HG02840 (cell line): Measurements from ENCODE around the gene C1QA.

ENCODE experiments used
- ATAC-seq: cut with Tn5 transposase; IDR thresholded peaks from one replicate; pipeline ENCODE4 v1.9.1; 2021; ENCODE audit warnings: mild to moderate bottlenecking, moderate library complexity, moderate number of reproducible peaks; ENCODE audit not compliant: unreplicated experiment, low FRiP score

C1QA gene

GRCh38 chr1:22612671-22613571, 23.5 kb upstream of the C1QA start:
- no peak for ATAC-seq

DNA sequence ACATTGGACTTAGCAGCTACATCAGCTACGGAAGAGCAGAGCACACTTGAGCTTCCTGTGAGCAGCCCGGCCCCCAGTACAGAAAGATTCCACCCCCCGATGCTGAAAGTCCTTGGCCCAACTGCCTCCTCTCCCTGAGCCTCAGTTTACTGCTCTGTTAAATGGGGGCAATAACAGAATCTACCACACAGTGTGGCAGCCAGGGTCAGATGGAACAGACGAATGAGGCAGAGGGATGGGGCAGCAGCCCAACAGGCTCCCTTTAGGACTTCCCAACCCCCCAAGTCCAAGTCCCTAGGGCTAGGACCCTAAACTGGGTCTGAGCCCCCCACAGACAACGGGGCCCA, 22.9 kb upstream of the C1QA start:
- no peak for ATAC-seq

DNA sequence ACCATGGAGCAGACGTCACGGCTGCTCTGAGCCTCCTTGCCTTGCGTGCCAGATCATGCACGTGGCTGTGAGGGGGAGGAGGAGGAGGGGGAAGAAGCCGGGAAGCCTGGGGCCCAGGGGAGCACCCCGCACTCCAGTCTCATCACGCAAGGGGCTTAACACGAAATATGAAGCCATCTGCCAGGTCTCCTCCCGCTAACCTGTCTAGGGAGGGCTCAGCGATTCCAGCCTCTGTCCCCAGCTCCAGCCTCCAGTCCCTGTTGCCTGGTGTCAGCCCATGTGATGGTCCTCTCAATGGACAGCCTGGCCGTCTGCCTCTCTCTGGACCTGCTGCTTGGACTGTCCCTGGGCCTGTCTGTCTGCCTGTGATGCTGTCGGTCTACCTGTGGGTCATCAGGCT, 22.5 kb upstream of the C1QA start:
- ATAC-seq, result no peak

- no peak for ATAC-seq
These were observed 20.5 kb upstream of the C1QA start for GRCh38 chr1:22615886-22616285.

GRCh38 chr1:22616571-22616970, 19.9 kb upstream of the C1QA start:
- no peak for ATAC-seq

DNA sequence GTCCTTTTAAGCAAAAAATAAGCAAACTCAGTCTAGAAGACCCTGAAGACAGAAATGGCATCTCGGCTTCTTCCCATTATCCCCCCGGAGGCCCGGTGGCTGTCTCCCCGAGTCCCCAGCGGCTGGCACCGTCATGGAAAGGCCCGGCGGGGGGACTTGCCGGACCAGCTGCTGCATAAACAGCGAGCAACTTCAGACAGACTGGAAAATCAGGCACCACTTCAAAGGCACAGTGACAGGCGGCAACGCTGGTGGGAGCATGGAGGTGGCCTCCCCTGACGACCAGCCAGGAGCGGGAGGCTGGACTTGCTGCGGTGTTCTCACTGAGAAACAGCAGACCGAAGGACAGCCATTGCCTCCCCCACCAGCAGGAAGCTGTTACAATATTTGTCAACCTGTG, 18.4 kb upstream of the C1QA start:
- ATAC-seq, result no peak

GRCh38 chr1:22619252-22619651, 17.2 kb upstream of the C1QA start:
- no peak for ATAC-seq

DNA sequence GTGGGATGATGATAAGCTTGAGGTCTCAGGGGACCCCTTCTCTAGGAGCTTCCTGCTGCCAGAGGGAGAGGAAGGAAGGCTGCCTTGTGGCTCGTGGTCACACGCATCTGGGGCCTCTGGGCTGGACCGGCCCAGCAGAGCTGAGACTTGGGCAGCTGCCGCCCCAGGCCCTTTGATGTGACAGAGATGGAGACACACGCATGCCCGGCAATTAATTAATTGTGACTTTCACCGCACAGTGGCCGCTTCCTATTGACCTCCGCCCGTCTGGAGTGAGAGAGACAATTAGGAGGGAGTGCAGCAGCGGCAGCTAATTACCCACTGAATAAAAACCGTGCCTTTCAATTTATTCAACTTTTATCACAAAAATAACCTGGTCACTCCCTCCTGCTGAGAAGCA, 16.6 kb upstream of the C1QA start:
- no peak for ATAC-seq

- no peak for ATAC-seq
These were observed 14.7 kb upstream of the C1QA start for GRCh38 chr1:22621761-22622160.

DNA sequence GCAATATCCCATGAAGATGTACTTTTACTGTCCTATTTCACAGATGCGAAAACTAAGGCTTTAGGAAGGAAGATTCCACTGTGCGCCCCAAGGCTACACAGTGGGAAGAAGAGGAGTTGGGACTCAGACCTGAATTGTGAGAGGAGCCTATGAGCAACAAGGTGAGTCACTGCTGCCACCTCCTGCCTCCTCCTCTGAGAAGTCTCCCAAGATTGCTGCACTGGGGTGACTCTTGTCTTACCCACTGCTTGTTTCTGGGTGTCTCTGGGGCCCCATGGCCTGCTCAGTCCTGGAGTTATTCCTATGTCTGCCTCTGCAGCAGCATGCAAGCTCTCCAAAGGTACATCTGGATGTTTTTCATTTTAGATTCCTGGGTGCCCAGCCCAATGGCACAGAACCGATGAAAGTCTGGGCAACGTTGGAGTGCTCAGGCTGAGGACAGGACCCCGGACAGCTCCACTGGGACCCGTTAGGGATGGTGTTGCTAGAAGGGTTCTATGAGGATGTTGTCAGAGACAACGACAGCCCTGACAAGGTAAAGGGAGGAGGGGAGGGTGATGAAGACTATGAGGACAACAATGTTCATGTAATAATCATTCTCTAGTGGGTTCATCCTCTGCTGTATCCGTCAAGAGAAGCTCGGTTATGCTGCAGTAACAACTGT, 11.0 kb upstream of the C1QA start:
- no peak for ATAC-seq

DNA sequence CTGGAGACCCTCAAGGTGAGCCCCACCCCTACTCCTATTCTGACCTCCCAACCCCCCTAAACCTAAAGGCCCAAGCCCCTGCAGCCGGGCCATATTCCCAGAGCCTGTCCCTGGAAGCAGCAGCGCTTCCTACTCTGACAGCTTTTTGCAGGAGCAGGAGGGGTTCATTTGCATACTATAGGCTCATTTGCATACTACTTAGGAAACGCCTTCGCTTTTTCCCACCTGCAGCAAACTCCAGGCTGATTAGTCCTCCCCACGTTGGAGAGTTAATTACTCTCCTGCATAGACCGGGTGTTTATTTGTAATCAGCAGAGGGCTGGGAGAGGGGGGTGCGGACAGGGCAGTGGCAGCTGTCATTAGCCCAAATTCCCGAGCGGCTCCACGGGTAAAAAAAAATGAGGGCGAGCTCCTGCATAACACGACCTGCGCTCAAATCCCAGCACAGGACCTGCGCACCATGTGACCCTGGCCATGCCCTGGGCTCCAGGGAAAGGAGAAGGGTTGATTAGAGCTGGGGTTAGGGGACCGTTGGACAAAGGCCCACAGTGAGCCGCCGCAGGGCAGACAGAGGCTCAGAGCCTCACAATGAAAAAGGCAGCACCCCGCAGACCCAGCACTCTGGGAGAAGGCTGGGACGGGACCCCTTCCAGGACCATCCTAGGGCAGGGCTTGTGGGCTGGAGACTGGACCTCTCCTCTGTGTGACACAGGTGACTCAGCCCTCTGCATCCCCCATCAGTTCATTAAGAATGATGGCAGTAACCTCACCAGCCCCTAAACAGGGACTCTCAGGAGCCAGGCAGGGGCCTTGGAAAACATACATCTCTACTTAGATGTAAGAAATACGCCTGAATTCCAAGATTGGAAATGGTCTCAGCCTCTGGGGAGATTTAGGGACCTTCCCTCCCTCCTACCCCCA, 9.9 kb upstream of the C1QA start:
- no peak for ATAC-seq

DNA sequence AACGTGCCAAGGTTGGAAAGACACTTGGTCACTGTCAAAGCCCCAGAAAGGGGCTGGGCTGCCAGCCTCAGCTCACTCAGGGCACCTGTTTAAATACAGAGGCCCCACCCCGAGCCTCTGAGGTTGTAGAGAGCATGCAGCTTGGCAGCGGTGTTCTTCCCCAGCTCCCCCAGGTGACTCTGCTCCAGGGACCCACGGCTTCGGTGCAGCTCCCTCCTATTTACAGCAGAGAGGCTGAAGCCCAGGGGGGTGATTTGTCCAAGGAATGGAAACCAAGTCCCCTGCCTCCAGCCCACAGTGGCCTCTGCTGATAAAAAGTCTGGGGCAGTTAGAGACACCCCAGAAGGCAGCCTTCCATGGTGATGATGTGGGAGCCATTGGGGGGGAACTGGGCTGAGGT, 9.1 kb upstream of the C1QA start:
- no peak for ATAC-seq

DNA sequence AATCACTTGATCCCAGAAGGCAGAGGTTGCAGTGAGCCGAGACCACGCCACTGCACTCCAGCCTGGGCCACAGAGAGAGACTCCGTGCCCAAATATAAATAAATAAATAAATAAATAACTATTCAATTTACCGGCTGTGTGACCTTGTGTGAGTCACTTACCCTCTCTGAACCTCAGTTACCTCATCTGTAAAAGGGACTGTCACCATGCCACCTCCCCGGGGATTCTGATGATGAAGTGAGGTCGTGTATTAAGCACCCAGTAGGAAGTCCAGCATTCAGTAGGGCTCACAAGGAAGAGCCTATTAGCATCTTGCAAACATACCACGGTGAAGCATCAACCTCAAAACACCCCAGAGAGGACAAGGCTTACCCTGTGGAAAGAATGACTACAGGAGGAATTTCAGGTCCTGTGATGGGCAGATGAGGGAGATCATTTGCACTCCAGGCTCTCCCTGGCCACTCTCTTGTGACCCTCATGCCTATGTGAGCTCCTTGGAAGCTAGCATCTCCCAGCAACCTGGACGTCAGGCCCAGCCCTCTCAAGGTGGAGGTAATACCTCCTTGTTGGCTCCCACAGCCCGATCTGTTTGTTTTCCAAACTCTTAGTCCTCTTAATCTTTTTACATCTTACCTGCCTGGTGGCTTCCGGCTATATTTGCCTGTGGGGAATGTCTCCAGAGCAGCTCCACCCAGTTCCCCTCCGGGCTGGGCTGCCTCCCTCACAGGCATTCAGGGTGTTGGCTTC, 7.6 kb upstream of the C1QA start:
- ATAC-seq, result no peak

DNA sequence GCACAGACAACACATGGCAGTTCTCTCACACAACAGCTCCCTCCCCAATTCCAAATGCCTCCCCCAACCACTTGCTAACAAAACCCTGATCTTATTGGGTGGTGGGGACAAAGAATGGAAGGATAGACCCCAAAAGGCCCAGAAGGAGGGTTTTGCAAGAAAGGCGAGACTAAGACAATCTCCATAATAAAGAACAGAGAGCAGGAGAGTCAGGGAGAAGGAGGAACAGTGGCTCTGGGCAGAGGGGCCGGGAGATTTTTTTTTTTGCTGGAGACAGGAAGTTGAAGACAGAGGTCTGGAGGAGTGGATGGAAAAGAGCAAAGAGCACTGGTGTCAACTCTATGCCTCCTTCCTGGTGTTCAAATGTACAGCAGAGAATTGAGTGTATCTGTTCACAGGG, 6.5 kb upstream of the C1QA start:
- no peak for ATAC-seq

DNA sequence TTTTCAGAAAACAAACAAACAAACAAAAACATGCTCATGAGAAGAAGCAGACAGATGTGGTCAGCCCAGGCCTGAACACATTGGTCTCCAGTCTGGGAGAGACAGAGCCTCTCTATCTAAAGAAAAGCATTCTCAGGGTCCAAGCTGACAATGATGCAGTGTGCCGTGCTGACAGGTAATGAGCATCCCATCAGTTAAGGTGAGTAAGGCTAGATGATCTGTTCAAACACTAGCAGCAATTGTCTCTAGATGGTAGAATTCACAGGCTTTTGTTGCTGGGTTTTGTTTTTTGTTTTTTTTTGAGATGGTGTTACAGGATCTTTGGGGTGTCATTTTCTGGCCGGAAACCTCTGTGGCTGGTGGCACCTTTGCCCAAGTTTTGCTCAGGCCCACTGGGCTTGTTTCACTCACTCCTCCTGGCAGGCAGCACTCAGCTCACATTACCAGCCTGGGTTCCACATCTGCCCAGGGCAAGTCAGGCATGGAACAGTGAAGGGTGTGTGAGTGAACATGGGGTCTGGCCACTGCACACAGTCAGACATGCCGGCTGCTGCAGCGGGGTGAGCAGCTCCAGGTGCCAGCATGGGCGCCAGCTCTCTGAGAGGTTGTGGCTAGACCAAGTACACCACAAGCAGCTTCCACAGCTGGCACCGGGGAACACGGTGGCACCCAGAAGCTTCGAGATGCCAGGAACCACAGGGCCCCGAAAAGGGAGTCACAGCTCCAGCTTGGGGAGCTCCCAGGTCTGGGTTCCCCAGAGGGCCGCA, 2.5 kb upstream of the C1QA start:
- no peak for ATAC-seq

DNA sequence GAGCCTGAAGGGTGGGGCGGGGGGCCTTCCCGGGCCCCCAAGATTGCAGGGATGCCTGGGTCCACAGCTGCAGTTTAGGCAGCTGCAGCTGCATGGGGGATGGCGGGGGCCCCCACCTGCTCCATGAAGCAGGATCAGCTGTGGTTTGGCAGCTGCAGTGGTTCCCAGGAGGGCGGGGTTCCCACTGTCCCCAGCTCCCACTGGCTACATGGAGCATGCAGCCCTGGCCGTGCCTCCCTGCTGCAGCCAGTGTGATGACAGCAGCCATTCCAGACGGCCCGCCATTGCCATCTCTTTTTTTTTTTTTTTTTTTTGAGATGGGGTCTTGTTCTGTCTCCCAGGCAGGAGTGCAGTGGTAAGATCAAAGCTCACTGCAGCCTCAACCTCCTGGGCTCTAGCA, 992 bp upstream of the C1QA start:
- ATAC-seq, result no peak

DNA sequence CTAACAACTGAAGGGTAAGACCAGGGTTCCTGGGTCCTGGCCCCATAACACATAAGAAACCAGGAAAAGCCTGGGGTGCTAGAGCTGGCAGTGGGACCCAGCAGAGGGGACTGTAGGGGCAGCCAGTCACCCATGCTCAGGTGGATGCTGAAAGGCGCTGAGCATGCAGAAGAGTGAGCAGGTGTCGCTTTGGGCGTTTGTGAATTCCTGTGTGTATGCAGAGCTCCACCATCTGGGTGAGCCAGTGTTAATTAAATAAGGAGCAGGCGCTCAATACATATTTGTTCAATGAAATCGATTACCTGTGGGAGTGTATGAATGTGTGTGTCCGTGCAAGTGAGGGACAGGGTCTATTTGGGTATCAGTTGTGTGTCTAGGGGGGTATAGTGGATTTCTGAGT, 499 bp downstream of the C1QA start:
- ATAC-seq, result no peak

DNA sequence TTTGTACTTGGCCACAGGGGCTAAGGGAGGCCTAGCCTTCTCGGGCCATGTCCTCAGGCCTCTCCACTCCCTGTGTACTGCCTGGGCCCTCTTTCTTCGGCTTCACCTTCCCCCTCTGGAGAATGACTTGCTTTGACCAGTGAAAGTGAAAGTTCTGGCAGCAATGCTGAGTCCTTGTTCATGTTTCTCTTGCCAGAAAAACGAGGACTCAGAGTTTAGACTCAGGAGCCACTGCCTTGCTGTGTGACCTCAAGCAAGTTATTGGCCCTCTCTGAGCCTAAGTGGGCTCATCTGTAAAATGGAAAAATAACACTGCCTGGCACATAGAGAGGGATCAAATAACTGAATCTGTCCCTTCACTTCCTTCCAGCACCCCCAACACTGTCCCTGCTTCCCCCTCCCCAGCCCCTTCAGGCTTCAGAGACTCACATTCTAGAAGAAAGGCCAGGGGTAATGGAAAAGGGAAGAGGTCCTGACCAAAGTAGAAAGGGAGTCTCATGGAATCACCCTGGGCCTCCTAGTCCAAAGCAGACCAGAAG, 1.5 kb downstream of the C1QA start:
- ATAC-seq, result no peak

GRCh38 chr1:22638476-22639234, 2.2 kb downstream of the C1QA start:
- no peak for ATAC-seq
